ENCODE measurements around the gene ITGB5.

DNA sequence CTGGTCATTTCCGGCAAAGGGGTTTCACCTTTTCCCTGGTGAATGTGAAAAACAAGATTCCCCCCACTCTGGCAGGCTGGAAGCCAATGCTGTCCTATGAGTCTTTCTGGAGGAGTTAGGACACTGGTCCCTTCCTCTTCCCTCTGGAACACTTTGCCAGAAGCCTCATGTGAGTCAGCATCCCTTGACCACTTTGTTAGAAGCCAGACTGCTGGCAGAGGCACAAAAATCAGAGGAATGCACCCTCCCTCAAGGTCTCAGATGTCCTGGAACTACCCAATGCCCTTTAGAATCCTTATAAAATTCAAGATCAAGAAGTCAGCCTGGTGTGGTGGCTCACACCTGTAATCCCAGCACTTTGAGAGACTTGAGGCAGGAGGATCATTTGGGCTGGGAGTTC is 26.6 kb downstream of the ITGB5 start:
- TF ChIP-seq CTCF (IDR thresholded peaks at IDR 0.05) (no peak), POLR2A (IDR thresholded peaks at IDR 0.05) (no peak)

All from suprapubic skin (tissue), 3 donors.